Mesodermal cell (in vitro differentiated cells): ENCODE data around the gene SPTLC1.
"Not testable (repeated sequence)": the region's sequence is repeated elsewhere in the genome, so short reads cannot be mapped to it uniquely, and the experiment has no call there.

Source experiments
- H3K27ac ChIP-seq: 2 replicates; pipeline ENCODE4 v1.7.0; 2013; ENCODE audit warnings: mild to moderate bottlenecking, low read depth, low read length, moderate library complexity; ENCODE audit not compliant: severe bottlenecking
- H3K36me3 ChIP-seq: 2 replicates; pipeline ENCODE4 v1.7.1; 2013; ENCODE audit warnings: mild to moderate bottlenecking, low read length, moderate library complexity; ENCODE audit not compliant: control insufficient read depth, insufficient read depth
- H3K4me1 ChIP-seq: one replicate; pipeline ENCODE4 v1.7.1; 2013; ENCODE audit warnings: mild to moderate bottlenecking, low read length; ENCODE audit not compliant: insufficient read depth, control insufficient read depth, poor library complexity, severe bottlenecking
- H3K4me3 ChIP-seq: 2 replicates; pipeline ENCODE4 v1.7.0; 2013; ENCODE audit warnings: low read length, control low read depth, mild to moderate bottlenecking; ENCODE audit not compliant: insufficient read depth, poor library complexity, severe bottlenecking; ENCODE audit errors: extremely low read depth
- H3K9me3 ChIP-seq: 2 replicates; pipeline ENCODE4 v1.7.1; 2013; ENCODE audit warnings: mild to moderate bottlenecking, low read length, moderate library complexity; ENCODE audit not compliant: control insufficient read depth
- WGBS, 2 experiments: methylation state at CpG; one replicate each; pipeline ENCODE4 v1.1.5; 2013; ENCODE audit warnings: missing lambda C conversion rate in 2 of 2; ENCODE audit not compliant: insufficient coverage in 2 of 2; 5-methylcytosine and 5-hydroxymethylcytosine counted together

SPTLC1 gene

DNA sequence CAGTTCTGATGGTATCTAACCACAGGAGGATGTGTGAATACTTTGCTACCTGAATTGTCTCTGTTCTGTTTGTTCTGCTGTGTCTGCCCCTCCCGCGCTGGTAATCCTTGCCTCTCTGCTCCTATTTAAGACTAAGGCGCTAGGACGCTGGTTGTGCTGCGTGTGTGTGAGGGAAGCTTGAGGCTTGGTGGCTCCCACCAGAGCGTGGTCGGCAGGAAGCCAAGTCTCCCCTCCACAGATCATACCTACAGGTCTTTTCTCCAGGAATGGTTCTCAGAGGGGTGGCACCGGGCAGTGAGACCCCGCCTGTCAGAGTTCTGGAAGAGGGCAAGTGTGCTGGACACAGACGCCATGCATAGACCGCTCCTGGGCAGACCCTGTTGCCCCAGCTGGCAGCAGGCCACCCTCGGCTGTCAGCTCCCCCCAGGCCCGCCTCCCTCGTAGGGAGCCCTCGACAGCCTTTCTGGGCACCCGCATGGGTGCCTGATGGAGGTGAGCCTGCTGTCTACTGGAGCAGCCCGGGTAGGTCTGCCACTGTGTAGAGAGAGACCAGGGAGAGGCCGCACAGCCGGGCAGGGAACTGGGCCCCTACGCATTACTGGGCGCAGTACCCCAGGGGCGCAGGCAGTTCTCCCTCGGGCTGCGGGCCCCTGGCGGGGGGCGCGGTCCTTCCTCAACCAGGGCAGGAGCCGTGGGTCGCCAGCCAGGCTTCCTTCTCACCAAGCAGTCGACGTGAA is 111.7 kb downstream of the SPTLC1 start:
- H3K27ac ChIP-seq: no peak overlapping the region
- WGBS, 2 experiments: 92% methylated on average over 24 to 25 of the region's 31 CpGs
- no peak overlapping the region for H3K4me3 ChIP-seq
- no peaks in the 10 kb centered on the region for H3K9me3 ChIP-seq
- no peaks in the 10 kb centered on the region for H3K36me3 ChIP-seq
- H3K4me1 ChIP-seq: no peaks in the 10 kb centered on the region

DNA sequence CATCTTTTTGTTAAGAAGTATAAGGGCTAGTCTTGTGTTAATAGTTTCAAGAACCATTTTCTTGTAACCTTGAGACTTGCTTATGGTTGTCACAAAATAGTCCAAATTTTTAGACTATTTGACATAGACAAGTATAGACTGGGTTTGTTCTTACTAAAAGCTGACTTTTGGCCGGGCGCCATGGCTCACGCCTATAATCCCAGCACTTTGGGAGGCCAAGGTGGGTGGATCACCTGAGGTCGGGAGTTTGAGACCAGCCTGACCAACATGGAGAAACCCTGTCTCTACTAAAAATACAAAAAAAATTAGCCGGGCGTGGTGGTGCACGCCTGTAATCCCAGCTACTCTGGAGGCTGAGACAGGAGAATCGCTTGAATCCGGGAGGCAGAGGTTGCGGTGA is 113.3 kb downstream of the SPTLC1 start:
- not testable (repeated sequence) for H3K36me3 ChIP-seq, H3K4me1 ChIP-seq

DNA sequence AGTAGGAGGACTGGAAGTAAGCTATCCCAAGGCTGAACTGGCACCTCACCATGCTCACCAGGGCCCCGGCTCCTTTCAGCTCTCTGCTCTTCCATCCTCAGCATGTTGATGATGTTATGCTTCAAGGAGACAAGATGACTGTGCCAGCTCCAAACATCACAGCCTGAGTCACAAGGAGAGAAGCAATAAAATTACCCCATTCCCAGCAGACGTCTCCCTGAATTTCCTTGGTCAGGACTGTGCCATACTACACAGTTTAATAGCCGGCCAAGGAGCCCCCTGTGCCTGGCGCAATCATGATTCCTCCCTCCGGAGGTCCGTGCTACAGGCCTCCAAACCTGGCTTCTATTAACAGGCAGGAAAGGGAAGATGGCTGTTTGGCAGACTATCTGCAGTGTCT is 114.0 kb downstream of the SPTLC1 start:
- H3K27ac ChIP-seq: no peak overlapping the region
- no peaks in the 10 kb centered on the region for H3K36me3 ChIP-seq
- WGBS, 2 experiments: 74 to 80% methylated on average over 3 to 6 of the region's 6 CpGs
- H3K4me1 ChIP-seq: no peaks in the 10 kb centered on the region
- no peaks in the 10 kb centered on the region for H3K9me3 ChIP-seq
- H3K4me3 ChIP-seq: no peak overlapping the region

More for the DNA sequence above, 113.3 kb downstream of the SPTLC1 start:
- not testable (repeated sequence) for H3K4me3 ChIP-seq, H3K9me3 ChIP-seq, H3K27ac ChIP-seq
- WGBS, 2 experiments: 92 to 100% methylated on average over 6 of the region's 10 CpGs

DNA sequence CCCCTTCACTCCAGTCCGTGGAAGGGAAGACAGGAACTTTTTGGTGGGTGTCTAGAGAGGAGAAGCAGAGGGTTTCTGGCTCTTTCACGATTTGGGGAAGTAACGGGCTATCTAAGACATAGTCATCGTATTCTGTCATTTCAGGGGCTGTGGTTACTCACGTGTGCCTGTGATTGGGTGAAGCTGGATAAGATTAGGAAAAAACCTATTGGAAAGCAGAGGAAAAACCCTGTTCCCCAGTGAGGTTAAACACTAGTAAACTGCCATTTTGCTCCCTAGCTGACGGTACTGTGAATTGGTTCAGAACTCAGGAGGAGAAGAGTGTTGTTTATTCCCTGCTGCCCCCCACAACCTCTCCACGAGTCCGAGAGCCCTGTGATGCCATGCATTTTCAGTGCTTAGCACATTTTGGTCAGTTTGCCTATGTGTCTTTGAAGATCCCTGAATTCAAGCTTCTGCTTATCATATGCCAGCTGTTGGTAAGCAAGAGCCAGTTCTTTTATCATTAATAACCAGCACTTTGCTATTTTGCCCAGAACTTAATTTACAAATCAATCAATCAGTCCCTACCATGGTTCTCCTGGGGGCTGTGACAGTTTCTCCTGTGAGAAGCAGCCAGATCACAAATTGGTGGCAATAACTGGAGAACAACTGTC is 120.1 kb downstream of the SPTLC1 start:
- 69 to 89% methylated on average over 6 to 7 of the region's 8 CpGs for WGBS, 2 experiments
- H3K9me3 ChIP-seq: no peaks in the 10 kb centered on the region
- H3K36me3 ChIP-seq: no peaks in the 10 kb centered on the region
- H3K4me1 ChIP-seq: peaks cover 12% of the 10 kb centered on the region
- no peak overlapping the region for H3K27ac ChIP-seq
- H3K4me3 ChIP-seq: no peak overlapping the region

DNA sequence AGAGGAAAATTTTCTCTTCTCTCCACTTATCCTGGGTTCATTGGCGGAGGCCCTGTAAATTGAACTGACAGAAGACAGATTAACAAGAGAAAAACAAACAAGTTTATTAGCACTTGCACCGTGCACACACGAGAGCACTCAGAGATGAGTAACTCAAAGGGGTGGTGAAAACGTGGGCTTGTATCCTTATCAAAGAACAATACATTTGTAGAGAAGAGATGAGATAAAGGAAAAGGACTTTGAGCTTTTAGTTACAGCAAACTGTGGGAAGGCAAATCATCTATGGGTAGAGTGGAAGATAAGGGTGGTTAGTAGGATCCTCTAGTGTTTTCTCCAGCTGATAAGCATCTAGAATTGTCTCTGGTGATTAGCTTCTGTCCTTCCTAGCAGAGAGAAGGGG is 120.8 kb downstream of the SPTLC1 start:
- Histone ChIP-seq H3K4me1 (peaks cover 12% of the 10 kb centered on the region), H3K4me3 (no peak overlapping the region), H3K36me3 (no peaks in the 10 kb centered on the region), H3K27ac (no peak overlapping the region), H3K9me3 (no peaks in the 10 kb centered on the region)
- WGBS, 2 experiments: 20% methylated on average over 1 of the region's 4 CpGs; no CpG with 5 or more reads in 1 of the 2 experiments

DNA sequence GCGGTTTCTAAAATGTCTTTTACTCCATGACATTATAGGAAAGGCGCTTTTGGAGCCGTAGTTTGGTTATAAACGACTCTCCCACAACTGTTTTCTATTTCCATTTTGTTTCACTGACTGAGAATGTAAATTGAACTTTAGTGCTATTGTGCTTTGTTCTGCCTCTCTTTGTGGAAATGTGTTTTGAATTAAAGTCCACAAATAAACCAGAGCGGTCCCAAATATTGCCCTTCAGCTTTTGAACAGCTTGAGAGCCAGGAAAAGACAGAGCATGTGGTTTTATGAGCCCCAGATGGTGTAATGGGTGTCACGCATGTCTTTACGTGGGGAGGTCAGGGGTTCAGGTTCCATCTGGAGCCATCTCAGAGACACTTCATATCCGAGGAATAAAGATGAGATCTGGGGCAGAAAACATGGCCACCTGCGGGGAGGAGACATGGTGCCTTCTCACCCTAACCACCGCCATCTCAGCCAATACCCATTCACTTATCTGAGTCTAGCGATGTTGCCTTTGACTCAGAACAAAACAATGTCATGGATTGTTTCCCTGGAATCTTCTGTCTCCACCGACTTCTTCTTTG is 122.7 kb downstream of the SPTLC1 start:
- Histone ChIP-seq H3K9me3 (no peaks in the 10 kb centered on the region), H3K36me3 (no peaks in the 10 kb centered on the region), H3K27ac (no peak overlapping the region), H3K4me3 (no peak overlapping the region), H3K4me1 (peaks cover 12% of the 10 kb centered on the region)
- WGBS, 2 experiments: 88 to 93% methylated on average over 6 to 9 of the region's 12 CpGs

DNA sequence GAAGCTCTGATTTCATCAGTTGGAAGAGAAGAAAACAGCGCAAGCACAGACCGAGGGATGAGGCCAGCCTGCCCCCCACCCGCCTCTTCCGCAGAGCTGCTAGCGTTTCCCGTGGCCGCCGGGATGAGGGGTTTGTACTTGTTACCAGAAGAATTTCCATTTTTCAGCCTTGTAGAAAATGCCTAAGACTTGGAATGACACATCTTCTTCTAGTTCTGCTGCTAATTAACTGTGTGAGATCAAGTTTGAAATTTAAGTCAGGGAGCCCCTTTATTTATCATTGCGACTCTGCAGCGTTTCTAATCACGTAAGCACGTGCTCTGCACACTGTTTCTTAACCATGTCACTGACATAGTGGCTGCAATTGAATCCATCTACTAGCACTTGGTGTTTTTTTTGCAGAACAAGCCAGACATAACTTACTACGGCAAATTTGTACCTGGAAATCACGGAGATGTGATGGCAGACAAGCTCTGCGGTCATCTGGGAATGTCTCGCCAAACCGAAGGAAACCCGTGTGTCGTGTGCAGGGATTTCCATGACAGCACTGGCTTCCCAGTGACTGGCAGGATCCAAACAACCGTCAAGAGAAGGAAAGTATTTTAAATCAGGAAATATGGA is 123.4 kb downstream of the SPTLC1 start:
- Histone ChIP-seq H3K9me3 (no peaks in the 10 kb centered on the region), H3K27ac (no peak overlapping the region), H3K36me3 (no peaks in the 10 kb centered on the region), H3K4me3 (no peak overlapping the region), H3K4me1 (peaks cover 12% of the 10 kb centered on the region)
- 94% methylated on average over 11 to 19 of the region's 20 CpGs for WGBS, 2 experiments

DNA sequence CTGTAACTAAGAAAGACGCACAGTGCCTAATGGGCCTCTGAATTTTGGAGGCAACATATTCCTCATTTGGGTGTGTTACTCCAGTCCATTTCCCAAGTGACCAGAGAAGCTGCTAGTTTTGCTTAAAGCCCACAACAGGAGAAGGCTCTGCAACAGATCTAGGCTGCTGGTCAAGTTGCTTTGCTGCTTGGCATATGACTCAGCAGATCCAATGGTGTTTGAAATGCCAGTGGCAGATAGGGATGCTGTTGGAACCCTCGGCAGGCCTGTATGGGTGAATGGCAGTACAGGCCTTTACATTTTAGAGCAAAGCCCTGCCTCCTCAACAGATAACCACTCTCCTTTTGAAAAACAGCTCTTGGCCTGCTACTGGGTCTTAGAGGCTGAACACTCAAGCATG is 129.0 kb downstream of the SPTLC1 start:
- no peak overlapping the region for H3K27ac ChIP-seq
- peaks cover 2% of the 10 kb centered on the region for H3K9me3 ChIP-seq
- no peak overlapping the region for H3K4me3 ChIP-seq
- no peaks in the 10 kb centered on the region for H3K36me3 ChIP-seq
- no peaks in the 10 kb centered on the region for H3K4me1 ChIP-seq
- WGBS, 2 experiments: 100% methylated on average over 2 of the region's 2 CpGs

DNA sequence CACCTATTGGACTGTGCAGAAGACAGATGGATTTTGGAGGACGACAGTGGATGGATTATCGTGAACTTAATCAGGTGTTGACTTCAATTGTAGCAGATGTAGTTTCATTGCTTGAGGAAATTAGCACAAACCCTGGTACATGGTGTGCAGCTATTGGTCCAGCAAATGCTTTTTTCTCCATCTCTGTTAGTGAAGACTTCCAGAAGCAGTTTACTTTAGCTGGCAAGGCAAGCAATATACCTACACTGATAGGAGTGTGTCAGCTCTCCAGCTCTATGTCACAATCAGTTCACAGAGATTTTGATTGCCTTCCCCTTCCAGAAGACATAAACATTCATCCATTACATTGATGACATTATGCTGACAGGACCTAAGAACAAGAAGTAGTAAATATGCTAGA is 129.5 kb downstream of the SPTLC1 start:
- WGBS, 2 experiments: 83 to 100% methylated on average over 1 to 2 of the region's 2 CpGs
- H3K36me3 ChIP-seq: no peaks in the 10 kb centered on the region
- H3K4me3 ChIP-seq: no peak overlapping the region
- peaks cover 6% of the 10 kb centered on the region for H3K9me3 ChIP-seq
- no peak overlapping the region for H3K27ac ChIP-seq
- H3K4me1 ChIP-seq: no peaks in the 10 kb centered on the region
